Uterus (tissue), 4 donors: ENCODE measurements around the gene LCE5A. TPM values are rescaled to one million over a fixed set of nuclear protein-coding genes. Genes with fewer than 3 reads are reported as not detected.
"Not testable (repeated sequence)": the region's sequence is repeated elsewhere in the genome, so short reads cannot be mapped to it uniquely, and the experiment has no call there.

Source experiments
- DNase-seq, 2 donors: peaks; one replicate each; pipeline ENCODE4 v3.0.0-alpha.2; 2019 to 2020
- H3K27ac ChIP-seq, 2 donors: fragments of 200-600 bp; sonication (generic); 1 replicate in 1 of 2; 2 replicates in 1 of 2; pipeline ENCODE4 v1.5.1; 2016 to 2018
- H3K27me3 ChIP-seq, 2 donors: fragments of 200-600 bp; sonication (generic); one replicate each; pipeline ENCODE4 v1.5.1; 2018 to 2019; ENCODE audit warnings: control low read depth in 1 of 2
- H3K36me3 ChIP-seq, 2 donors: fragments of 200-600 bp; sonication (generic); one replicate each; pipeline ENCODE4 v1.5.1; 2019; ENCODE audit warnings: control low read depth in 1 of 2
- H3K4me1 ChIP-seq, 2 donors: fragments of 200-600 bp; sonication (generic); one replicate each; pipeline ENCODE4 v1.5.1; 2018 to 2019; ENCODE audit warnings: control low read depth in 1 of 2
- H3K4me3 ChIP-seq, 2 donors: fragments of 200-600 bp; sonication (generic); 1 replicate in 1 of 2; 2 replicates in 1 of 2; pipeline ENCODE4 v1.5.1; 2018 to 2019; ENCODE audit warnings: mild to moderate bottlenecking in 1 of 2
- H3K9me3 ChIP-seq, 2 donors: fragments of 200-600 bp; sonication (generic); one replicate each; pipeline ENCODE4 v1.5.1; 2019; ENCODE audit warnings: control low read depth in 1 of 2
- CTCF ChIP-seq, 4 experiments: fragments of 200-600 bp in 2 of 4; fragments of 450-650 bp in 2 of 4; sonication (generic) in 2 of 4; IDR thresholded peaks; one replicate each; pipeline ENCODE4 v1.5.1; 2016 to 2019; ENCODE audit warnings: antibody characterized with exemption in 4 of 4, mild to moderate bottlenecking in 2 of 4, moderate library complexity in 1 of 4
- POLR2A ChIP-seq, 2 donors: fragments of 450-650 bp; IDR thresholded peaks; one replicate each; pipeline ENCODE4 v1.6.1; 2016; ENCODE audit warnings: antibody characterized with exemption in 2 of 2, mild to moderate bottlenecking in 1 of 2, moderate library complexity in 1 of 2
- intact Hi-C: fragments of 100-400 bp; cut with DNase I; formaldehyde crosslinking; loops from one replicate; pipeline ENCODE4 v1.15.1; 2023; ENCODE audit warnings: low total_unique reads
- total RNA-seq, 4 donors: library from RNA; depleted of rRNA in 3 of 4; stranded (reverse); fragments of >200 nt in 3 of 4; gene quantifications; one replicate each; pipeline versions ENCODE4 v1.1.0 to v1.2.4, GENCODE V29; 2014 to 2023
- donor health status: DM: yes; HTN: yes; CAD: no.

The LCE5A gene
- total RNA-seq, 4 donors from 2014 or later, result not detected

GRCh38 chr1:152479792-152480595, 30.6 kb upstream of the LCE5A start:
- H3K4me1 ChIP-seq, result no peaks in the 10 kb centered on the region
- no peaks in the 10 kb centered on the region for H3K27me3 ChIP-seq
- intact Hi-C loops, result no loop called here
- no peaks in the 10 kb centered on the region for H3K9me3 ChIP-seq
- no peak overlapping the region for H3K4me3 ChIP-seq
- TF ChIP-seq POLR2A (IDR thresholded peaks at IDR 0.05) (no peak), CTCF (IDR thresholded peaks at IDR 0.05) (peak in 1 of 4 experiments; percentile 7)
- no peaks in the 10 kb centered on the region for H3K36me3 ChIP-seq
- no peak for DNase-seq
- no peak overlapping the region for H3K27ac ChIP-seq

GRCh38 chr1:152481869-152482664, 28.5 kb upstream of the LCE5A start:
- intact Hi-C loops, result no loop called here
- no peak for TF ChIP-seq POLR2A (IDR thresholded peaks at IDR 0.05)
- no peak for TF ChIP-seq CTCF (IDR thresholded peaks at IDR 0.05)
- no peak overlapping the region for H3K27ac ChIP-seq
- H3K9me3 ChIP-seq, result no peaks in the 10 kb centered on the region
- H3K36me3 ChIP-seq, result no peaks in the 10 kb centered on the region
- H3K4me1 ChIP-seq, result no peaks in the 10 kb centered on the region
- no peaks in the 10 kb centered on the region for H3K27me3 ChIP-seq
- no peak for DNase-seq
- no peak overlapping the region for H3K4me3 ChIP-seq

- Histone ChIP-seq H3K27ac (no peak overlapping the region), H3K9me3 (no peaks in the 10 kb centered on the region), H3K36me3 (no peaks in the 10 kb centered on the region), H3K27me3 (no peaks in the 10 kb centered on the region), H3K4me3 (no peak overlapping the region), H3K4me1 (no peaks in the 10 kb centered on the region)
- intact Hi-C loops, result no loop called here
- TF ChIP-seq CTCF (IDR thresholded peaks at IDR 0.05) (peak in 1 of 4 experiments; percentile 7), POLR2A (IDR thresholded peaks at IDR 0.05) (no peak)
- DNase-seq, result no peak
Measured at GRCh38 chr1:152486400-152487006, 24.1 kb upstream of the LCE5A start.

GRCh38 chr1:152487871-152488270, 22.7 kb upstream of the LCE5A start:
- intact Hi-C loops, result no loop called here
- no peaks in the 10 kb centered on the region for H3K27me3 ChIP-seq
- TF ChIP-seq POLR2A (IDR thresholded peaks at IDR 0.05), result no peak
- no peak for TF ChIP-seq CTCF (IDR thresholded peaks at IDR 0.05)

GRCh38 chr1:152491537-152491936, 19.1 kb upstream of the LCE5A start:
- H3K36me3 ChIP-seq, H3K27ac ChIP-seq, intact Hi-C loops, H3K9me3 ChIP-seq, H3K4me1 ChIP-seq, H3K27me3 ChIP-seq, H3K4me3 ChIP-seq, DNase-seq: not testable (repeated sequence)

More at GRCh38 chr1:152487871-152488270, 22.7 kb upstream of the LCE5A start:
- H3K27ac ChIP-seq, result no peak overlapping the region
- H3K9me3 ChIP-seq, result no peaks in the 10 kb centered on the region
- H3K36me3 ChIP-seq, result no peaks in the 10 kb centered on the region
- no peak for DNase-seq
- H3K4me1 ChIP-seq, result no peaks in the 10 kb centered on the region
- H3K4me3 ChIP-seq, result no peak overlapping the region
